ENCODE measurements around the gene ROBO1.

GRCh38 chr3:78972617-78973301, 795.0 kb downstream of the ROBO1 start:
- TF ChIP-seq SUZ12 (IDR thresholded peaks at IDR 0.05; ENCODE audit: low read length) (no peak), E2F6 (IDR thresholded peaks at IDR 0.05) (no peak), MAFK (IDR thresholded peaks at IDR 0.05; ENCODE audit: low read depth, low read length) (no peak), BCL11A (IDR thresholded peaks at IDR 0.05; ENCODE audit: low read depth in 2 of 2, low read length in 2 of 2) (no peak)
